ENCODE results near the gene CFTR. TPM values are rescaled to one million over a fixed set of nuclear protein-coding genes. Genes with fewer than 3 reads are reported as not detected.

Gene CFTR
- total and polyA plus RNA-seq, 9 donors, result 0.12 to 2.4 (median 0.71) TPM; not detected in 3

- WGBS, 3 donors, result 65 to 81% (median 75%) methylated on average over 3 of the region's 3 CpGs
- Histone ChIP-seq H3K36me3 (no peaks in the 10 kb centered on the region), H3K27ac (no peak overlapping the region), H3K4me1 (ENCODE audit: insufficient read depth) (no peaks in the 10 kb centered on the region), H3K9me3 (no peaks in the 10 kb centered on the region), H3K27me3 (no peaks in the 10 kb centered on the region), H3K4me3 (no peak overlapping the region)
- DNase-seq, result no peak
- no peak for TF ChIP-seq POLR2A (IDR thresholded peaks at IDR 0.05)
- no peak for TF ChIP-seq CTCF (IDR thresholded peaks at IDR 0.05)
- TF ChIP-seq EP300 (IDR thresholded peaks at IDR 0.05), result no peak
- intact Hi-C loops (cut with DNase I), result no loop called here
Measured at GRCh38 chr7:117715784-117716445, 236.1 kb downstream of the CFTR start.

GRCh38 chr7:117716707-117717299, 237.0 kb downstream of the CFTR start:
- no peak for DNase-seq
- Histone ChIP-seq H3K9me3 (no peaks in the 10 kb centered on the region), H3K27me3 (no peaks in the 10 kb centered on the region), H3K36me3 (no peaks in the 10 kb centered on the region), H3K4me3 (no peak overlapping the region), H3K4me1 (ENCODE audit: insufficient read depth) (no peaks in the 10 kb centered on the region), H3K27ac (no peak overlapping the region)
- intact Hi-C loops (cut with DNase I), result no loop called here
- TF ChIP-seq POLR2A (IDR thresholded peaks at IDR 0.05) (no peak), EP300 (IDR thresholded peaks at IDR 0.05) (no peak), CTCF (IDR thresholded peaks at IDR 0.05) (no peak)
- WGBS, 3 donors, result 71 to 75% (median 71%) methylated on average over 5 of the region's 5 CpGs

GRCh38 chr7:117717357-117717756, 237.5 kb downstream of the CFTR start:
- intact Hi-C loops (cut with DNase I), result no loop called here

More at GRCh38 chr7:117717357-117717756, 237.5 kb downstream of the CFTR start:
- Histone ChIP-seq H3K4me3 (no peak overlapping the region), H3K27me3 (no peaks in the 10 kb centered on the region), H3K27ac (no peak overlapping the region), H3K4me1 (ENCODE audit: insufficient read depth) (no peaks in the 10 kb centered on the region), H3K9me3 (no peaks in the 10 kb centered on the region), H3K36me3 (no peaks in the 10 kb centered on the region)
- DNase-seq, result no peak
- 91 to 97% (median 93%) methylated on average over 2 of the region's 2 CpGs for WGBS, 3 donors
- TF ChIP-seq CTCF (IDR thresholded peaks at IDR 0.05), result no peak
- no peak for TF ChIP-seq POLR2A (IDR thresholded peaks at IDR 0.05)
- TF ChIP-seq EP300 (IDR thresholded peaks at IDR 0.05), result no peak

Small RNA genes lying within 50 kb of the gene (small RNA-seq; reads per million reads assigned to genes)
- gene AC000111.1 (not detected), gene AC000111.2 (not detected)

Other genes with a start within 250 kb of the CFTR start
- gene WNT2, start 157.0 kb upstream of the CFTR start, total RNA-seq, result 1 to 10 TPM in 1 of 7 donors, under 1 TPM in 4, not detected in 2; 0.17 to 2.1 (median 0.31) TPM
- 1 to 10 TPM in 1 of 2 donors, under 1 TPM in 1; 0.50 to 1.2 TPM for gene WNT2, start 157.0 kb upstream of the CFTR start, polyA plus RNA-seq
- not detected for gene ASZ1, start 52.5 kb upstream of the CFTR start, total RNA-seq
- gene ASZ1, start 52.5 kb upstream of the CFTR start, polyA plus RNA-seq, result not detected

All from ovary (tissue), 9 donors.